K562 (cell line): ENCODE data around the gene ZNF426. TPM values are rescaled to one million over a fixed set of nuclear protein-coding genes. Genes with fewer than 3 reads are reported as not detected.
A peak's percentile ranks its signal among the peaks of the same experiment; 100 is the strongest.

Experiments used
- ATAC-seq: fragments of 200-7000 bp; cut with Tn5 transposase; 3 replicates; pipeline ENCODE4 v1.9.1; 2020; ENCODE audit warnings: moderate library complexity
- BruUV-seq: library from RNA; stranded (reverse); fragments of 400-500 nt; replicated peaks from 2 replicates; lab custom pipeline; 2021; lab: Mats Ljungman, UMichigan
- CTCF ChIA-PET: fragments of 300-600 bp; formaldehyde crosslinking; extraction: SDS; loops from one replicate; lab custom pipeline; 2021; ENCODE audit warnings: low intra/inter-chr PET ratio; lab: Yijun Ruan, JAX
- POLR2A ChIA-PET: fragments of 300-600, 350-650 bp; sonication (Branson Sonifier 250); formaldehyde crosslinking; extraction: SDS; loops from one replicate; lab custom pipeline; 2021; ENCODE audit warnings: antibody characterized with exemption, inconsistent platforms; lab: Yijun Ruan, JAX
- DNase-seq, 4 experiments: peaks; one replicate each; pipeline versions ENCODE4 v3.0.0 to v3.0.0-alpha.2; 2011 to 2018; ENCODE audit warnings: low spot score in 3 of 4, mixed read lengths in 3 of 4; ENCODE audit errors: extremely low read depth in 1 of 4
- FAIRE-seq: peaks from 2 replicates; lab custom pipeline; 2011; peaks lifted over from hg19 to GRCh38; lab: Jason Lieb, UNC
- H2AFZ ChIP-seq: 2 replicates; pipeline ENCODE4 v1.6.0; 2011; ENCODE audit warnings: low read depth, low read length, control low read depth, inconsistent platforms
- H3K27ac ChIP-seq: fragments of 200-600 bp; 3 replicates; pipeline ENCODE4 v1.8.0; 2011; ENCODE audit warnings: low read depth, mild to moderate bottlenecking, control low read depth, inconsistent platforms, low read length, moderate library complexity, mixed read lengths; ENCODE audit errors: extremely low read depth
- H3K27me3 ChIP-seq, 2 experiments: fragments of 300-600 bp in 1 of 2; 2 replicates in 1 of 2; 3 replicates in 1 of 2; pipeline versions ENCODE4 v1.6.0 to v1.8.0; 2011; ENCODE audit warnings: inconsistent platforms in 2 of 2, low read length in 2 of 2, mild to moderate bottlenecking in 1 of 2, mixed read lengths in 1 of 2, moderate library complexity in 1 of 2; ENCODE audit not compliant: control insufficient read depth in 2 of 2, insufficient read depth in 2 of 2
- H3K36me3 ChIP-seq: fragments of 300-600 bp; 3 replicates; pipeline ENCODE4 v1.8.0; 2011; ENCODE audit warnings: mild to moderate bottlenecking, low read length, inconsistent platforms; ENCODE audit not compliant: control insufficient read depth, insufficient read depth
- H3K4me1 ChIP-seq, 2 experiments: fragments of 200-600 bp in 1 of 2; replicated peaks in 1 of 2; 2 replicates in 1 of 2; 3 replicates in 1 of 2; pipeline versions ENCODE4 v1.5.1 to v1.8.0; 2011; ENCODE audit warnings: inconsistent platforms in 2 of 2, low read length in 2 of 2, mild to moderate bottlenecking in 1 of 2, mixed read lengths in 1 of 2, moderate library complexity in 1 of 2; ENCODE audit not compliant: control insufficient read depth in 2 of 2, insufficient read depth in 2 of 2
- H3K4me2 ChIP-seq: 2 replicates; pipeline ENCODE4 v1.6.1; 2011; ENCODE audit warnings: low read length, control low read depth, inconsistent platforms, mixed read lengths; ENCODE audit not compliant: insufficient read depth
- H3K4me3 ChIP-seq: fragments of 200-600 bp; sonication (generic), shearing (Covaris generic); 2 replicates; pipeline ENCODE4 v1.5.1; 2016; ENCODE audit warnings: control low read depth, inconsistent platforms
- H3K79me2 ChIP-seq: fragments of 200-600 bp; 3 replicates; pipeline ENCODE4 v1.8.0; 2011; ENCODE audit warnings: low read length, inconsistent platforms; ENCODE audit not compliant: control insufficient read depth, insufficient read depth
- H3K9ac ChIP-seq, 2 experiments: 2 replicates each; pipeline versions ENCODE4 v1.6.0 to v1.6.1; 2011; ENCODE audit warnings: low read depth in 2 of 2, low read length in 2 of 2, control low read depth in 1 of 2, inconsistent platforms in 1 of 2, mild to moderate bottlenecking in 1 of 2, mixed read lengths in 1 of 2; ENCODE audit not compliant: insufficient read depth in 1 of 2
- H3K9me1 ChIP-seq: one replicate; pipeline ENCODE4 v1.6.0; 2011; ENCODE audit warnings: inconsistent platforms, mild to moderate bottlenecking, low read length, moderate library complexity; ENCODE audit not compliant: control insufficient read depth, insufficient read depth
- H3K9me3 ChIP-seq: replicated peaks from 2 replicates; pipeline ENCODE4 v1.5.1; 2011; ENCODE audit warnings: low read depth, low read length, inconsistent platforms; ENCODE audit not compliant: control insufficient read depth, insufficient read depth
- H4K20me1 ChIP-seq: replicated peaks from 2 replicates; pipeline ENCODE4 v1.6.1; 2011; ENCODE audit warnings: low read length, inconsistent platforms, mixed read lengths; ENCODE audit not compliant: control insufficient read depth, insufficient read depth
- IRF2 ChIP-seq: sonication (generic); formaldehyde crosslinking; IDR thresholded peaks from 2 replicates; pipeline ENCODE4 v1.8.1; 2022; ENCODE audit warnings: mild to moderate bottlenecking, missing genetic modification reagents
- RFX7 ChIP-seq: fragments of 250-450 bp; sonication (Bioruptor Pico); IDR thresholded peaks from 2 replicates; pipeline ENCODE4 v1.5.1; 2021; ENCODE audit warnings: mild to moderate bottlenecking
- SMARCA5 ChIP-seq: fragments of 450-650 bp; IDR thresholded peaks from 2 replicates; pipeline ENCODE4 v1.6.1; 2016
- SP1 ChIP-seq: sonication (generic); formaldehyde crosslinking; IDR thresholded peaks from 2 replicates; pipeline ENCODE4 v1.8.1; 2022; ENCODE audit warnings: mild to moderate bottlenecking, missing genetic modification reagents
- ZBED1 ChIP-seq: IDR thresholded peaks from 2 replicates; pipeline ENCODE4 v1.6.1; 2014
- ZNF324 ChIP-seq: fragments of 250-450 bp; sonication (Bioruptor Pico); IDR thresholded peaks from 2 replicates; pipeline ENCODE4 v1.4.0; 2020; ENCODE audit warnings: mild to moderate bottlenecking
- WGBS: fragments of 100-300 bp; shearing (Covaris generic); methylation state at CpG from one replicate; pipeline ENCODE4 v1.1.6; 2016; ENCODE audit warnings: low coverage, mixed read lengths; ENCODE audit not compliant: insufficient coverage; ENCODE audit errors: missing lambda C conversion rate; 5-methylcytosine and 5-hydroxymethylcytosine counted together
- in situ Hi-C: fragments of 300-500 bp; cut with MboI; formaldehyde crosslinking; loops from 4 replicates; pipeline ENCODE4 v1.15.0; 2018; ENCODE audit warnings: inconsistent platforms, mixed read lengths
- intact Hi-C: fragments of 100-400 bp; cut with micrococcal nuclease; formaldehyde crosslinking; loops from 2 replicates; pipeline ENCODE4 v1.14.2; 2022
- polyA plus RNA-seq, 8 experiments: library from polyadenylated mRNA; depleted of rRNA in 4 of 8; stranded (reverse) in 5 of 8; unstranded in 3 of 8; fragments of >200 nt; fragmentation: Nextera tagmentation in 2 of 8; fragmentation: Illumina TruSeq in 1 of 8; extraction: Ambion mirVana in 2 of 8; extraction: Trizol in 1 of 8; gene quantifications; 2 replicates each; pipeline versions ENCODE4 v1.2.1 to v1.2.3, GENCODE V29; 2011 to 2014; ENCODE audit warnings: inconsistent platforms in 1 of 8, missing spikeins in 1 of 8
- total RNA-seq, 7 experiments: library from RNA; depleted of rRNA in 6 of 7; stranded (reverse); fragments of >200 nt in 6 of 7; fragmentation: Illumina TruSeq in 2 of 7; extraction: Trizol in 2 of 7; gene quantifications; 2 replicates each; pipeline versions ENCODE4 v1.2.1 to v1.2.3, GENCODE V29; 2011 to 2021; ENCODE audit warnings: low replicate concordance in 1 of 7
- TF ChIP-seq, protein P1 (sequence below): fragments of 250-450 bp; sonication (Bioruptor Pico); IDR thresholded peaks from 2 replicates; pipeline ENCODE4 v1.8.0; 2022; ENCODE audit warnings: moderate library complexity, mild to moderate bottlenecking, inconsistent platforms
- TF ChIP-seq, protein P2 (sequence below), 2 experiments: fragments of 450-650 bp in 1 of 2; sonication (generic) in 1 of 2; formaldehyde crosslinking; conservative IDR thresholded peaks; 2 replicates each; pipeline versions ENCODE4 v1.4.0 to v1.8.1; 2020 to 2022; ENCODE audit warnings: mild to moderate bottlenecking in 1 of 2, missing genetic modification reagents in 1 of 2
- TF ChIP-seq, protein P3 (sequence below): fragments of 450-650 bp; IDR thresholded peaks from 2 replicates; pipeline ENCODE4 v1.6.1; 2014; ENCODE audit warnings: low read depth, mild to moderate bottlenecking, moderate library complexity, borderline replicate concordance
- TF ChIP-seq, protein P4 (sequence below): fragments of 450-650 bp; IDR thresholded peaks from 2 replicates; pipeline ENCODE4 v1.6.1; 2018; ENCODE audit warnings: mild to moderate bottlenecking, low read depth; ENCODE audit not compliant: partially characterized antibody

ZNF426 gene
- total and polyA plus RNA-seq, 9 of the 15 experiments (the other 6 are each of a cell fraction or from before 2014, with no cell fraction given): 3.2 to 14.3 (median 6.9) TPM

DNA sequence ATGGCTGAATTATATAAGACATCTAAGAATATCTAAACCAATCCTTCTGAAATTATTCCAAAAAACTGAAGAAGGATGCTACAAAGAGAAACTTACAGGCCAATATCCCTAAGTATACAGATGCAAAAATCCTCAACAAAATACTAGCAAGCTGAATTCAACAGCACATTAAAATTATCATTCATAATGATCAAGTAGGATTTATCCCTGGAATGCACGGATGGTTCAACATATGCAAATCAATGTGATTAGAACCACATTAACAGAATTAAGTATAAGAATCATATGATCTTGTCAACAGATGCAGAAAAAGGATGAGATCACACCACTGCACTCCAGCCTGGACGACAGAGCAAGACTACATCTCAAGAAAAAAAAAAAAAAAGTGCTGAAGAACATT lies 53.3 kb downstream of the ZNF426 start:
- 7% methylated on average over 2 of the region's 2 CpGs for WGBS
- Histone ChIP-seq H3K9me1 (peaks cover 2% of the 10 kb centered on the region), H3K27ac (no peak overlapping the region), H4K20me1 (no peaks in the 10 kb centered on the region), H3K9ac (no peak overlapping the region), H3K27me3 (no peaks in the 10 kb centered on the region), H3K36me3 (no peaks in the 10 kb centered on the region), H2AFZ (no peak overlapping the region), H3K4me3 (no peak overlapping the region), H3K79me2 (no peaks in the 10 kb centered on the region), H3K4me1 (no peaks in the 10 kb centered on the region), H3K9me3 (peaks cover 2% of the 10 kb centered on the region; the same call in 1 of the 2 replicates), H3K4me2 (no peak overlapping the region)
- POLR2A ChIA-PET: no interaction called here
- FAIRE-seq (no peak), ATAC-seq (no peak), DNase-seq (no peak)
- TF ChIP-seq, protein P1, sequence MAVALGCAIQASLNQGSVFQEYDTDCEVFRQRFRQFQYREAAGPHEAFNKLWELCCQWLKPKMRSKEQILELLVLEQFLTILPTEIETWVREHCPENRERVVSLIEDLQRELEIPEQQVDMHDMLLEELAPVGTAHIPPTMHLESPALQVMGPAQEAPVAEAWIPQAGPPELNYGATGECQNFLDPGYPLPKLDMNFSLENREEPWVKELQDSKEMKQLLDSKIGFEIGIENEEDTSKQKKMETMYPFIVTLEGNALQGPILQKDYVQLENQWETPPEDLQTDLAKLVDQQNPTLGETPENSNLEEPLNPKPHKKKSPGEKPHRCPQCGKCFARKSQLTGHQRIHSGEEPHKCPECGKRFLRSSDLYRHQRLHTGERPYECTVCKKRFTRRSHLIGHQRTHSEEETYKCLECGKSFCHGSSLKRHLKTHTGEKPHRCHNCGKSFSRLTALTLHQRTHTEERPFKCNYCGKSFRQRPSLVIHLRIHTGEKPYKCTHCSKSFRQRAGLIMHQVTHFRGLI (CRISPR knock-in tag): no peak
- peak; percentile 91 for TF ChIP-seq ZNF324 (CRISPR knock-in tag)
- BruUV-seq: no TSS peak
- in situ Hi-C loops (no loop called here), intact Hi-C loops (no loop called here)
- CTCF ChIA-PET: no interaction called here

DNA sequence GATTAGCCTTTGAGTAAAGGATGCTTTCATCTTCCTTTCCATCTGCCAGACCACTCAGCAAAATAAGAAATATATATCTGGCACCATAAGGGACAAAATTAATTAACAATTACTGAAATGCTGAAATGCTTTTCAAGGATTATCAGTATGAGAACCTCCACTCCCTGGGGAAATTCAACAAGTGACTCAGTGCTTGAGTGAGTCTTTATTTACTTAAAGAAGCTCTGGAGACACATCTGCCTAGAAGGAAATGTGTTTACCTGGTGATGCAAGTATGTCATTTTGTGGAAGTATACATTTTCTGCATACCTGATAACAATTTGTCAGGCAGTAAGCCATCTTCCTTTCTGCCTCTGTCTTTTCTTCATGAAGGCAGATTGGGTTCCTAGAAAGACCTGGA lies 63.5 kb downstream of the ZNF426 start:
- CTCF ChIA-PET: no interaction called here
- POLR2A ChIA-PET: no interaction called here
- no peak overlapping the region for H3K27ac ChIP-seq
- no peak overlapping the region for H3K4me3 ChIP-seq
- H3K9me3 ChIP-seq: no peaks in the 10 kb centered on the region
- H4K20me1 ChIP-seq: no peaks in the 10 kb centered on the region
- no peaks in the 10 kb centered on the region for H3K9me1 ChIP-seq
- H3K9ac ChIP-seq: no peak overlapping the region
- H2AFZ ChIP-seq: no peak overlapping the region
- ATAC-seq (no peak), DNase-seq (no peak), FAIRE-seq (no peak)
- intact Hi-C loops (no loop called here), in situ Hi-C loops (no loop called here)
- no peaks in the 10 kb centered on the region for H3K27me3 ChIP-seq
- H3K4me1 ChIP-seq: no peaks in the 10 kb centered on the region
- no TSS peak for BruUV-seq
- H3K36me3 ChIP-seq: no peaks in the 10 kb centered on the region
- H3K4me2 ChIP-seq: no peak overlapping the region
- H3K79me2 ChIP-seq: no peaks in the 10 kb centered on the region
- TF ChIP-seq, protein P2, sequence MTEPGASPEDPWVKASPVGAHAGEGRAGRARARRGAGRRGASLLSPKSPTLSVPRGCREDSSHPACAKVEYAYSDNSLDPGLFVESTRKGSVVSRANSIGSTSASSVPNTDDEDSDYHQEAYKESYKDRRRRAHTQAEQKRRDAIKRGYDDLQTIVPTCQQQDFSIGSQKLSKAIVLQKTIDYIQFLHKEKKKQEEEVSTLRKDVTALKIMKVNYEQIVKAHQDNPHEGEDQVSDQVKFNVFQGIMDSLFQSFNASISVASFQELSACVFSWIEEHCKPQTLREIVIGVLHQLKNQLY (CRISPR knock-in tag; conservative IDR thresholded peaks at IDR 0.05): no peak
- TF ChIP-seq ZBED1 (no peak), SP1 (CRISPR knock-in tag) (no peak), SMARCA5 (no peak), IRF2 (CRISPR knock-in tag) (no peak), RFX7 (CRISPR knock-in tag) (no peak)
- TF ChIP-seq, protein P3, sequence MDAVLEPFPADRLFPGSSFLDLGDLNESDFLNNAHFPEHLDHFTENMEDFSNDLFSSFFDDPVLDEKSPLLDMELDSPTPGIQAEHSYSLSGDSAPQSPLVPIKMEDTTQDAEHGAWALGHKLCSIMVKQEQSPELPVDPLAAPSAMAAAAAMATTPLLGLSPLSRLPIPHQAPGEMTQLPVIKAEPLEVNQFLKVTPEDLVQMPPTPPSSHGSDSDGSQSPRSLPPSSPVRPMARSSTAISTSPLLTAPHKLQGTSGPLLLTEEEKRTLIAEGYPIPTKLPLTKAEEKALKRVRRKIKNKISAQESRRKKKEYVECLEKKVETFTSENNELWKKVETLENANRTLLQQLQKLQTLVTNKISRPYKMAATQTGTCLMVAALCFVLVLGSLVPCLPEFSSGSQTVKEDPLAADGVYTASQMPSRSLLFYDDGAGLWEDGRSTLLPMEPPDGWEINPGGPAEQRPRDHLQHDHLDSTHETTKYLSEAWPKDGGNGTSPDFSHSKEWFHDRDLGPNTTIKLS: no peak
- TF ChIP-seq, protein P4, sequence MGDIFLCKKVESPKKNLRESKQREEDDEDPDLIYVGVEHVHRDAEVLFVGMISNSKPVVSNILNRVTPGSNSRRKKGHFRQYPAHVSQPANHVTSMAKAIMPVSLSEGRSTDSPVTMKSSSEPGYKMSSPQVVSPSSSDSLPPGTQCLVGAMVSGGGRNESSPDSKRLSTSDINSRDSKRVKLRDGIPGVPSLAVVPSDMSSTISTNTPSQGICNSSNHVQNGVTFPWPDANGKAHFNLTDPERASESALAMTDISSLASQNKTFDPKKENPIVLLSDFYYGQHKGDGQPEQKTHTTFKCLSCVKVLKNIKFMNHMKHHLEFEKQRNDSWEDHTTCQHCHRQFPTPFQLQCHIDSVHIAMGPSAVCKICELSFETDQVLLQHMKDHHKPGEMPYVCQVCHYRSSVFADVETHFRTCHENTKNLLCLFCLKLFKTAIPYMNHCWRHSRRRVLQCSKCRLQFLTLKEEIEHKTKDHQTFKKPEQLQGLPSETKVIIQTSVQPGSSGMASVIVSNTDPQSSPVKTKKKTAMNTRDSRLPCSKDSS: no peak
